Tibial nerve (tissue), 4 donors: ENCODE data around the gene CRB2.

Experiments
- EP300 ChIP-seq, 2 donors: sonication (generic); formaldehyde crosslinking; IDR thresholded peaks; one replicate each; pipeline ENCODE4 v1.6.1; 2017; ENCODE audit warnings: antibody characterized with exemption in 2 of 2, mild to moderate bottlenecking in 1 of 2
- POLR2A ChIP-seq, 2 donors: fragments of 450-650 bp; IDR thresholded peaks; one replicate each; pipeline ENCODE4 v1.6.1; 2017; ENCODE audit warnings: antibody characterized with exemption in 2 of 2, mild to moderate bottlenecking in 2 of 2, moderate library complexity in 2 of 2
- TF ChIP-seq, protein P1 (sequence below), 5 experiments: fragments of 200-600 bp in 3 of 5; fragments of 450-650 bp in 2 of 5; sonication (generic) in 3 of 5; IDR thresholded peaks; one replicate each; pipeline ENCODE4 v1.5.1; 2016 to 2019; ENCODE audit warnings: antibody characterized with exemption in 5 of 5, mild to moderate bottlenecking in 3 of 5, moderate library complexity in 2 of 5

DNA sequence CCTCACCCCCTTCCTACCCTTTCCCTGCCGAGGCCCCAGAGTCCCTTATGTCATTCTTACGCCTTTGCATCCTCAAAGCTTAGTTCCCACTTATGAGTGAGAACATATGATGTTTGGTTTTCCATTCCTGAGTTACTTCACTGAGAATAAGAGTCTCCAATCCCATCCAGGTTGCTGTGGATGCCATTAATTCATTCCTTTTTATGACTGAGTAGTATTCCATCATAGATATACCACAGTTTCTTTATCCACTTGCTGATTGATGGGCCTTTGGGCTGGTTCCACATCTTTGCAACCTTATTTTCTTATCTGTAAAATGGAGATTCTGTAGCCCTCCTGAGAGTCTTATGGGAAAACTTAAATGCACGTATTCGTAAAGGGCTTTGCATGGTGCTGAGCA, 36.8 kb downstream of the CRB2 start:
- TF ChIP-seq POLR2A (IDR thresholded peaks at IDR 0.05) (no peak), EP300 (IDR thresholded peaks at IDR 0.05) (no peak)
- TF ChIP-seq, protein P1, sequence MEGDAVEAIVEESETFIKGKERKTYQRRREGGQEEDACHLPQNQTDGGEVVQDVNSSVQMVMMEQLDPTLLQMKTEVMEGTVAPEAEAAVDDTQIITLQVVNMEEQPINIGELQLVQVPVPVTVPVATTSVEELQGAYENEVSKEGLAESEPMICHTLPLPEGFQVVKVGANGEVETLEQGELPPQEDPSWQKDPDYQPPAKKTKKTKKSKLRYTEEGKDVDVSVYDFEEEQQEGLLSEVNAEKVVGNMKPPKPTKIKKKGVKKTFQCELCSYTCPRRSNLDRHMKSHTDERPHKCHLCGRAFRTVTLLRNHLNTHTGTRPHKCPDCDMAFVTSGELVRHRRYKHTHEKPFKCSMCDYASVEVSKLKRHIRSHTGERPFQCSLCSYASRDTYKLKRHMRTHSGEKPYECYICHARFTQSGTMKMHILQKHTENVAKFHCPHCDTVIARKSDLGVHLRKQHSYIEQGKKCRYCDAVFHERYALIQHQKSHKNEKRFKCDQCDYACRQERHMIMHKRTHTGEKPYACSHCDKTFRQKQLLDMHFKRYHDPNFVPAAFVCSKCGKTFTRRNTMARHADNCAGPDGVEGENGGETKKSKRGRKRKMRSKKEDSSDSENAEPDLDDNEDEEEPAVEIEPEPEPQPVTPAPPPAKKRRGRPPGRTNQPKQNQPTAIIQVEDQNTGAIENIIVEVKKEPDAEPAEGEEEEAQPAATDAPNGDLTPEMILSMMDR (IDR thresholded peaks at IDR 0.05): no peak
